ENCODE results near the gene SETD5.

SETD5 gene

GRCh38 chr3:9409981-9410854 lies 12.8 kb downstream of the SETD5 start:
- DNase-seq (ENCODE audit: low read depth, low spot score), result no peak

GRCh38 chr3:9411302-9411701 lies 13.9 kb downstream of the SETD5 start:
- DNase-seq (ENCODE audit: low read depth, low spot score), result no peak

- no peak for DNase-seq (ENCODE audit: low read depth, low spot score)
Observed at GRCh38 chr3:9412293-9412692, 14.9 kb downstream of the SETD5 start.

GRCh38 chr3:9414826-9415225 lies 17.4 kb downstream of the SETD5 start:
- no peak for DNase-seq (ENCODE audit: low read depth, low spot score)

GRCh38 chr3:9415485-9416138 lies 18.2 kb downstream of the SETD5 start:
- DNase-seq (ENCODE audit: low read depth, low spot score), result no peak

GRCh38 chr3:9416139-9416780 lies 18.8 kb downstream of the SETD5 start:
- no peak for DNase-seq (ENCODE audit: low read depth, low spot score)

- DNase-seq (ENCODE audit: low read depth, low spot score), result no peak
Observed at GRCh38 chr3:9420850-9421549, 23.6 kb downstream of the SETD5 start.

GRCh38 chr3:9422712-9423424 lies 25.5 kb downstream of the SETD5 start:
- DNase-seq (ENCODE audit: low read depth, low spot score), result no peak

GRCh38 chr3:9428411-9428810 lies 31.0 kb downstream of the SETD5 start:
- DNase-seq (ENCODE audit: low read depth, low spot score), result no peak

- no peak for DNase-seq (ENCODE audit: low read depth, low spot score)
Observed at GRCh38 chr3:9430733-9431132, 33.3 kb downstream of the SETD5 start.

GRCh38 chr3:9433627-9434521 lies 36.5 kb downstream of the SETD5 start:
- DNase-seq (ENCODE audit: low read depth, low spot score), result no peak

GRCh38 chr3:9435316-9435715 lies 37.9 kb downstream of the SETD5 start:
- no peak for DNase-seq (ENCODE audit: low read depth, low spot score)

GRCh38 chr3:9439331-9439730 lies 41.9 kb downstream of the SETD5 start:
- DNase-seq (ENCODE audit: low read depth, low spot score), result no peak

GRCh38 chr3:9441501-9442221 lies 44.2 kb downstream of the SETD5 start:
- no peak for DNase-seq (ENCODE audit: low read depth, low spot score)

GRCh38 chr3:9448071-9448470 lies 50.7 kb downstream of the SETD5 start:
- no peak for DNase-seq (ENCODE audit: low read depth, low spot score)

- no peak for DNase-seq (ENCODE audit: low read depth, low spot score)
Observed at GRCh38 chr3:9448643-9449042, 51.2 kb downstream of the SETD5 start.

GRCh38 chr3:9450126-9450525 lies 52.7 kb downstream of the SETD5 start:
- DNase-seq (ENCODE audit: low read depth, low spot score), result no peak

- no peak for DNase-seq (ENCODE audit: low read depth, low spot score)
Observed at GRCh38 chr3:9450991-9451390, 53.6 kb downstream of the SETD5 start.

- no peak for DNase-seq (ENCODE audit: low read depth, low spot score)
Observed at GRCh38 chr3:9452417-9452816, 55.0 kb downstream of the SETD5 start.
